ENCODE data around the gene CHRNG. TPM values are rescaled to one million over a fixed set of nuclear protein-coding genes. Genes with fewer than 3 reads are reported as not detected.

CHRNG gene
- polyA plus RNA-seq, 2 of the 4 experiments (the other 2 are of a cell fraction) = not detected

DNA sequence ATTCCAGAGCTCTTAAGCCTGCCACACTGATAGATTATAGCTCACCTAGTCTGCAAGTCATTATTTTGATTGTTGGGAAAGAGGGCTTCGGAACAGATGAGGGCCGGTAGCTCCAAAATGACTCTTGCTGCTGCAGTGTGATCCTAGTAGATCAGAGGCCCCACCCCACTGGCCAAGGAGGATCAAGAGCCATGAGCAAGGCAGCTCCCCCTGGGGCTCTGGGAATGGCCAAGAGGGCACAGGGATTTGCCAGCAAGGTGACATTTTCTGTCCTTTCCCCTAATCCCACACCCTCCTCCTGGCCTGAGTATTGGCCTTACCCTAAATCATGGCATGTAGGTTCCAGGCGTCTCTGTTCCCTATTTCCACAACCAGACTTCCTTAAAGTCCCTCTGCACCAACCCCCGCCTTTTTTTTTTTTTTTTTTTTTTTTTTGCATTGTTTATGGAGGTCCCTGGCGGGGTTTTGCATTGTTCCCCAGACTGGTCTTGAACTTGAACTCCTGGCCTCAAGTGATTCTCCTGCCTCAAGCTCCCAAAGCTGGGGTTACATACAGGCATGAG is 47.5 kb downstream of the CHRNG start:
- FAIRE-seq (no peak), ATAC-seq (no peak; a peak in 1 of 6 replicates), DNase-seq (ENCODE audit: low read depth in 1 of 2, low spot score in 1 of 2) (no peak)
- WGBS (ENCODE audit: missing lambda C conversion rate) = 95% methylated on average over 4 of the region's 5 CpGs
- H3K4me3 ChIP-seq = no peak overlapping the region
- H3K9me3 ChIP-seq = no peaks in the 10 kb centered on the region
- H3K4me1 ChIP-seq = peaks cover 15% of the 10 kb centered on the region
- no peak overlapping the region for H3K4me2 ChIP-seq
- TF ChIP-seq CEBPB (IDR thresholded peaks at IDR 0.05) (no peak), RCOR1 (IDR thresholded peaks at IDR 0.05; ENCODE audit: low read depth, low read length) (no peak), POLR2AphosphoS2 (conservative IDR thresholded peaks at IDR 0.05; ENCODE audit: low read length) (no peak), ZNF302 (CRISPR knock-in tag; IDR thresholded peaks at IDR 0.05) (no peak), HOXA7 (CRISPR knock-in tag; IDR thresholded peaks at IDR 0.05) (no peak), HDAC2 (IDR thresholded peaks at IDR 0.05) (no peak), HEYL (CRISPR knock-in tag; IDR thresholded peaks at IDR 0.05) (no peak), EHMT2 (IDR thresholded peaks at IDR 0.05; ENCODE audit: low read depth) (no peak), EHF (CRISPR knock-in tag; IDR thresholded peaks at IDR 0.05) (no peak), RAD21 (conservative IDR thresholded peaks at IDR 0.05 in 1 of 2, IDR thresholded peaks at IDR 0.05 in 1 of 2) (no peak)
- TF ChIP-seq, protein P1, sequence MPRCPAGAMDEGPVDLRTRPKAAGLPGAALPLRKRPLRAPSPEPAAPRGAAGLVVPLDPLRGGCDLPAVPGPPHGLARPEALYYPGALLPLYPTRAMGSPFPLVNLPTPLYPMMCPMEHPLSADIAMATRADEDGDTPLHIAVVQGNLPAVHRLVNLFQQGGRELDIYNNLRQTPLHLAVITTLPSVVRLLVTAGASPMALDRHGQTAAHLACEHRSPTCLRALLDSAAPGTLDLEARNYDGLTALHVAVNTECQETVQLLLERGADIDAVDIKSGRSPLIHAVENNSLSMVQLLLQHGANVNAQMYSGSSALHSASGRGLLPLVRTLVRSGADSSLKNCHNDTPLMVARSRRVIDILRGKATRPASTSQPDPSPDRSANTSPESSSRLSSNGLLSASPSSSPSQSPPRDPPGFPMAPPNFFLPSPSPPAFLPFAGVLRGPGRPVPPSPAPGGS (IDR thresholded peaks at IDR 0.05) = no peak
- TF ChIP-seq, protein P2, sequence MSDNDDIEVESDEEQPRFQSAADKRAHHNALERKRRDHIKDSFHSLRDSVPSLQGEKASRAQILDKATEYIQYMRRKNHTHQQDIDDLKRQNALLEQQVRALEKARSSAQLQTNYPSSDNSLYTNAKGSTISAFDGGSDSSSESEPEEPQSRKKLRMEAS (IDR thresholded peaks at IDR 0.05) = no peak
- TF ChIP-seq, protein P3, sequence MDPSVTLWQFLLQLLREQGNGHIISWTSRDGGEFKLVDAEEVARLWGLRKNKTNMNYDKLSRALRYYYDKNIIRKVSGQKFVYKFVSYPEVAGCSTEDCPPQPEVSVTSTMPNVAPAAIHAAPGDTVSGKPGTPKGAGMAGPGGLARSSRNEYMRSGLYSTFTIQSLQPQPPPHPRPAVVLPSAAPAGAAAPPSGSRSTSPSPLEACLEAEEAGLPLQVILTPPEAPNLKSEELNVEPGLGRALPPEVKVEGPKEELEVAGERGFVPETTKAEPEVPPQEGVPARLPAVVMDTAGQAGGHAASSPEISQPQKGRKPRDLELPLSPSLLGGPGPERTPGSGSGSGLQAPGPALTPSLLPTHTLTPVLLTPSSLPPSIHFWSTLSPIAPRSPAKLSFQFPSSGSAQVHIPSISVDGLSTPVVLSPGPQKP (IDR thresholded peaks at IDR 0.05; ENCODE audit: low read depth, low read length) = no peak
- peak overlapping the region in 1 of 2 experiments; percentile 79; a peak in 1 of 6 replicates for H3K27ac ChIP-seq
- ChIA-PET CTCF (interaction anchor here (1.0 to 1.1 kb wide), 2 partner anchors 34 to 92 kb away, joined by 4 to 6 read pairs; no protein-coding TSS in a partner anchor), POLR2A (interaction anchor here (1.1 kb wide), 1 partner anchor 36 kb away, joined by 4 read pairs; the partner anchor contains the start of genes EIF4E2 and TIGD1)

DNA sequence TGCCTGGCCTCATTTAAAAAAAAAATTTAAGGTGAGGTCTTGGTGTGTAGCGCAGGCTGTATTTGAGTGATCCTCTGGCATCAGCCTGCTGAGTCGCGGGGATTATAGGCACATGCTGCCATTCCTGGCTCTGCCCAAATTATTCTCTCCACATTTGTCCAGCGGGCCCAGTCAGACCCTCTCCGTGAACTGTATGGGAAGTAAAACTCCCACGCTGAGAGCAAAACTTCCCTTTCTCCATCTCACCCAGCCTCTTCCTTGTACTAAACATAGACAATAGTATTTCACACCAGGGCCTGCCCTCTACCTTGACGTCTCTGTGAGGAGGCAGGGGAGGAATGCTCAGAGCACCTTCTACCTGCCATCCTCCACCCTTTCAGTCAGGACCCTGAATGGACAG is 48.0 kb downstream of the CHRNG start:
- CTCF ChIA-PET = interaction anchor here (1.1 kb wide), 1 partner anchor 34 kb away, joined by 6 read pairs; no protein-coding TSS in a partner anchor
- ATAC-seq = peak in 1 of 2 experiments; percentile 8; a peak in 2 of 6 replicates
- TF ChIP-seq TP53 (CRISPR knock-in tag; IDR thresholded peaks at IDR 0.05) (no peak), CBX8 (IDR thresholded peaks at IDR 0.05) (no peak), SMC3 (IDR thresholded peaks at IDR 0.05) (no peak), RAD21 (conservative IDR thresholded peaks at IDR 0.05 in 1 of 2, IDR thresholded peaks at IDR 0.05 in 1 of 2) (no peak), FOSL2 (IDR thresholded peaks at IDR 0.05) (no peak), FOSL2 (CRISPR knock-in tag; IDR thresholded peaks at IDR 0.05) (no peak), MYC (IDR thresholded peaks at IDR 0.05; ENCODE audit: borderline replicate concordance, low read length) (no peak), NFE2L2 (conservative IDR thresholded peaks at IDR 0.05; ENCODE audit: low read length) (no peak), KDM5A (IDR thresholded peaks at IDR 0.05) (no peak), ZC3H11A (IDR thresholded peaks at IDR 0.05) (no peak), MAZ (IDR thresholded peaks at IDR 0.05; ENCODE audit: borderline replicate concordance, low read depth, low read length) (no peak)
- TF ChIP-seq, protein P4, sequence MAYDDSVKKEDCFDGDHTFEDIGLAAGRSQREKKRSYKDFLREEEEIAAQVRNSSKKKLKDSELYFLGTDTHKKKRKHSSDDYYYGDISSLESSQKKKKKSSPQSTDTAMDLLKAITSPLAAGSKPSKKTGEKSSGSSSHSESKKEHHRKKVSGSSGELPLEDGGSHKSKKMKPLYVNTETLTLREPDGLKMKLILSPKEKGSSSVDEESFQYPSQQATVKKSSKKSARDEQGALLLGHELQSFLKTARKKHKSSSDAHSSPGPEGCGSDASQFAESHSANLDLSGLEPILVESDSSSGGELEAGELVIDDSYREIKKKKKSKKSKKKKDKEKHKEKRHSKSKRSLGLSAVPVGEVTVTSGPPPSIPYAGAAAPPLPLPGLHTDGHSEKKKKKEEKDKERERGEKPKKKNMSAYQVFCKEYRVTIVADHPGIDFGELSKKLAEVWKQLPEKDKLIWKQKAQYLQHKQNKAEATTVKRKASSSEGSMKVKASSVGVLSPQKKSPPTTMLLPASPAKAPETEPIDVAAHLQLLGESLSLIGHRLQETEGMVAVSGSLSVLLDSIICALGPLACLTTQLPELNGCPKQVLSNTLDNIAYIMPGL (CRISPR knock-in tag; IDR thresholded peaks at IDR 0.05; ENCODE audit: borderline replicate concordance) = no peak
- TF ChIP-seq, protein P5, sequence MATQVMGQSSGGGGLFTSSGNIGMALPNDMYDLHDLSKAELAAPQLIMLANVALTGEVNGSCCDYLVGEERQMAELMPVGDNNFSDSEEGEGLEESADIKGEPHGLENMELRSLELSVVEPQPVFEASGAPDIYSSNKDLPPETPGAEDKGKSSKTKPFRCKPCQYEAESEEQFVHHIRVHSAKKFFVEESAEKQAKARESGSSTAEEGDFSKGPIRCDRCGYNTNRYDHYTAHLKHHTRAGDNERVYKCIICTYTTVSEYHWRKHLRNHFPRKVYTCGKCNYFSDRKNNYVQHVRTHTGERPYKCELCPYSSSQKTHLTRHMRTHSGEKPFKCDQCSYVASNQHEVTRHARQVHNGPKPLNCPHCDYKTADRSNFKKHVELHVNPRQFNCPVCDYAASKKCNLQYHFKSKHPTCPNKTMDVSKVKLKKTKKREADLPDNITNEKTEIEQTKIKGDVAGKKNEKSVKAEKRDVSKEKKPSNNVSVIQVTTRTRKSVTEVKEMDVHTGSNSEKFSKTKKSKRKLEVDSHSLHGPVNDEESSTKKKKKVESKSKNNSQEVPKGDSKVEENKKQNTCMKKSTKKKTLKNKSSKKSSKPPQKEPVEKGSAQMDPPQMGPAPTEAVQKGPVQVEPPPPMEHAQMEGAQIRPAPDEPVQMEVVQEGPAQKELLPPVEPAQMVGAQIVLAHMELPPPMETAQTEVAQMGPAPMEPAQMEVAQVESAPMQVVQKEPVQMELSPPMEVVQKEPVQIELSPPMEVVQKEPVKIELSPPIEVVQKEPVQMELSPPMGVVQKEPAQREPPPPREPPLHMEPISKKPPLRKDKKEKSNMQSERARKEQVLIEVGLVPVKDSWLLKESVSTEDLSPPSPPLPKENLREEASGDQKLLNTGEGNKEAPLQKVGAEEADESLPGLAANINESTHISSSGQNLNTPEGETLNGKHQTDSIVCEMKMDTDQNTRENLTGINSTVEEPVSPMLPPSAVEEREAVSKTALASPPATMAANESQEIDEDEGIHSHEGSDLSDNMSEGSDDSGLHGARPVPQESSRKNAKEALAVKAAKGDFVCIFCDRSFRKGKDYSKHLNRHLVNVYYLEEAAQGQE (IDR thresholded peaks at IDR 0.05) = no peak
- TF ChIP-seq, protein P6, sequence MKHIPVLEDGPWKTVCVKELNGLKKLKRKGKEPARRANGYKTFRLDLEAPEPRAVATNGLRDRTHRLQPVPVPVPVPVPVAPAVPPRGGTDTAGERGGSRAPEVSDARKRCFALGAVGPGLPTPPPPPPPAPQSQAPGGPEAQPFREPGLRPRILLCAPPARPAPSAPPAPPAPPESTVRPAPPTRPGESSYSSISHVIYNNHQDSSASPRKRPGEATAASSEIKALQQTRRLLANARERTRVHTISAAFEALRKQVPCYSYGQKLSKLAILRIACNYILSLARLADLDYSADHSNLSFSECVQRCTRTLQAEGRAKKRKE (CRISPR knock-in tag; IDR thresholded peaks at IDR 0.05; ENCODE audit: low read depth) = no peak
- TF ChIP-seq, protein P1 (IDR thresholded peaks at IDR 0.05) = no peak

More for the DNA sequence above, 48.0 kb downstream of the CHRNG start:
- POLR2A ChIA-PET = interaction anchor here (1.1 kb wide), 1 partner anchor 37 kb away, joined by 4 read pairs; the partner anchor contains the start of genes EIF4E2 and TIGD1
- no peak overlapping the region for H3K4me2 ChIP-seq
- H3K27ac ChIP-seq = peak overlapping the region in 1 of 2 experiments; percentile 79; a peak in 1 of 6 replicates
- DNase-seq (ENCODE audit: low read depth in 1 of 2, low spot score in 1 of 2) = no peak
- no peaks in the 10 kb centered on the region for H3K9me3 ChIP-seq
- FAIRE-seq = no peak
- peaks cover 20% of the 10 kb centered on the region for H3K4me1 ChIP-seq
- 96% methylated on average over 7 of the region's 7 CpGs for WGBS (ENCODE audit: missing lambda C conversion rate)
- no peak overlapping the region for H3K4me3 ChIP-seq

Measured in A549 (cell line).